ENCODE data around the gene AIF1L.

AIF1L gene

GRCh38 chr9:131068076-131068816, 28.1 kb upstream of the AIF1L start:
- no peak overlapping the region for H3K27ac ChIP-seq
- no peak for TF ChIP-seq CTCF (conservative IDR thresholded peaks at IDR 0.05)

- no peak overlapping the region for H3K27ac ChIP-seq
- no peak for TF ChIP-seq CTCF (conservative IDR thresholded peaks at IDR 0.05)
Observed at GRCh38 chr9:131069699-131070098, 26.6 kb upstream of the AIF1L start.

- TF ChIP-seq CTCF (conservative IDR thresholded peaks at IDR 0.05): no peak
- no peak overlapping the region for H3K27ac ChIP-seq
Observed at GRCh38 chr9:131072107-131072870, 24.0 kb upstream of the AIF1L start.

- TF ChIP-seq CTCF (conservative IDR thresholded peaks at IDR 0.05): no peak
- no peak overlapping the region for H3K27ac ChIP-seq
Observed at GRCh38 chr9:131072871-131073237, 23.5 kb upstream of the AIF1L start.

- no peak for TF ChIP-seq CTCF (conservative IDR thresholded peaks at IDR 0.05)
- H3K27ac ChIP-seq: no peak overlapping the region
Observed at GRCh38 chr9:131076347-131077195, 19.8 kb upstream of the AIF1L start.

GRCh38 chr9:131078427-131079366, 17.6 kb upstream of the AIF1L start:
- no peak overlapping the region for H3K27ac ChIP-seq
- no peak for TF ChIP-seq CTCF (conservative IDR thresholded peaks at IDR 0.05)

Data from VCaP (cell line).